Ovary (tissue), 3 donors: ENCODE results near the gene CDCA7L.

Source experiments
- EP300 ChIP-seq: sonication (generic); formaldehyde crosslinking; IDR thresholded peaks from one replicate; pipeline ENCODE4 v1.6.1; 2017; ENCODE audit warnings: antibody characterized with exemption
- POLR2A ChIP-seq: fragments of 450-650 bp; IDR thresholded peaks from one replicate; pipeline ENCODE4 v1.6.1; 2017; ENCODE audit warnings: antibody characterized with exemption, mild to moderate bottlenecking, moderate library complexity
- TF ChIP-seq, protein P1 (sequence below), 3 donors: fragments of 450-650 bp in 2 of 3; fragments of 200-600 bp in 1 of 3; IDR thresholded peaks; one replicate each; pipeline versions ENCODE4 v1.5.1 to v1.8.0; 2016 to 2022; ENCODE audit warnings: antibody characterized with exemption in 3 of 3, mild to moderate bottlenecking in 1 of 3
- donor health status: DM: no; HTN: no; CAD: no.

DNA sequence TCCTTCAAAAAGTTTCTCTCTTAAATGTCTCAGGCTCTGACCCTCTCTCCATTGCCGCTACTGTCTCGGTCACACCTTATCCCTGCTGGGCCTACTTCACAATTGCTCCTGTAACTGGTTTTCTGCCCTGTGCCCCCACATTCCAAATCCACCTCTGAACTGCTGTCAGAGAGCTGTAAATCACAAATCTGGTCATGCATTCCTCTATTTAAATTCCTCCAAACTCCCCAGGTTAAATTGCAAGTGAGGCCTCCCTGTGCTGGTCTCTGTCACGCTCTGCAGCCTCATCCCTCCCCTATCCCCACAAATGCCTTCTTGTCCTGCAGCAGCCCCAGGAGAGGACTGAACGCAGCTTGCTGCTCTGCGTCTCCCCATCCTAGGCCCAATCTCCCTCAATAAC, 40.4 kb upstream of the CDCA7L start:
- TF ChIP-seq, protein P1, sequence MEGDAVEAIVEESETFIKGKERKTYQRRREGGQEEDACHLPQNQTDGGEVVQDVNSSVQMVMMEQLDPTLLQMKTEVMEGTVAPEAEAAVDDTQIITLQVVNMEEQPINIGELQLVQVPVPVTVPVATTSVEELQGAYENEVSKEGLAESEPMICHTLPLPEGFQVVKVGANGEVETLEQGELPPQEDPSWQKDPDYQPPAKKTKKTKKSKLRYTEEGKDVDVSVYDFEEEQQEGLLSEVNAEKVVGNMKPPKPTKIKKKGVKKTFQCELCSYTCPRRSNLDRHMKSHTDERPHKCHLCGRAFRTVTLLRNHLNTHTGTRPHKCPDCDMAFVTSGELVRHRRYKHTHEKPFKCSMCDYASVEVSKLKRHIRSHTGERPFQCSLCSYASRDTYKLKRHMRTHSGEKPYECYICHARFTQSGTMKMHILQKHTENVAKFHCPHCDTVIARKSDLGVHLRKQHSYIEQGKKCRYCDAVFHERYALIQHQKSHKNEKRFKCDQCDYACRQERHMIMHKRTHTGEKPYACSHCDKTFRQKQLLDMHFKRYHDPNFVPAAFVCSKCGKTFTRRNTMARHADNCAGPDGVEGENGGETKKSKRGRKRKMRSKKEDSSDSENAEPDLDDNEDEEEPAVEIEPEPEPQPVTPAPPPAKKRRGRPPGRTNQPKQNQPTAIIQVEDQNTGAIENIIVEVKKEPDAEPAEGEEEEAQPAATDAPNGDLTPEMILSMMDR (IDR thresholded peaks at IDR 0.05): no peak
- TF ChIP-seq POLR2A (no peak), EP300 (no peak)
